HEK293 (cell line): ENCODE data around the gene SIGLEC12.

Experiments
- CTCF ChIA-PET: fragments of 350-600 bp; formaldehyde crosslinking; extraction: SDS; loops from one replicate; lab custom pipeline; 2021; ENCODE audit warnings: antibody characterized with exemption; lab: Yijun Ruan, JAX
- POLR2A ChIA-PET: fragments of 300-600 bp; formaldehyde crosslinking; extraction: SDS; loops from one replicate; lab custom pipeline; 2020; ENCODE audit warnings: antibody characterized with exemption, inconsistent platforms; lab: Yijun Ruan, JAX
- H3K27ac ChIP-seq: fragments of 200-500 bp; sonication (Bioruptor generic); 2 replicates; pipeline ENCODE4 v1.5.1; 2014; ENCODE audit warnings: low read depth, low read length, control low read depth, inconsistent platforms; ENCODE audit errors: extremely low read depth
- H3K36me3 ChIP-seq, 2 experiments: fragments of 200-500 bp in 1 of 2; sonication (Bioruptor generic) in 1 of 2; 1 replicate in 1 of 2; 2 replicates in 1 of 2; pipeline ENCODE4 v1.5.1; 2014 to 2017; ENCODE audit warnings: inconsistent platforms in 2 of 2, low read length in 2 of 2; ENCODE audit not compliant: control insufficient read depth in 2 of 2, insufficient read depth in 1 of 2
- H3K4me1 ChIP-seq: fragments of 200-500 bp; sonication (Bioruptor generic); 2 replicates; pipeline ENCODE4 v1.5.1; 2014; ENCODE audit warnings: mild to moderate bottlenecking, low read length, inconsistent platforms; ENCODE audit not compliant: control insufficient read depth, insufficient read depth
- H3K4me3 ChIP-seq: 2 replicates; pipeline ENCODE4 v1.5.1; 2011; ENCODE audit warnings: low read depth, mild to moderate bottlenecking, control low read depth, low read length, moderate library complexity
- H3K9me3 ChIP-seq: fragments of 200-500 bp; sonication (Bioruptor generic); 2 replicates; pipeline ENCODE4 v1.5.1; 2014; ENCODE audit warnings: low read depth, low read length, inconsistent platforms; ENCODE audit not compliant: control insufficient read depth, insufficient read depth
- MYNN ChIP-seq: fragments of 450-650 bp; formaldehyde crosslinking; IDR thresholded peaks from 2 replicates; pipeline ENCODE4 v1.5.1; 2016; ENCODE audit warnings: missing biosample characterization, missing genetic modification characterization, borderline replicate concordance
- OSR2 ChIP-seq: fragments of 450-650 bp; formaldehyde crosslinking; IDR thresholded peaks from 2 replicates; pipeline ENCODE4 v1.5.1; 2016; ENCODE audit warnings: missing biosample characterization, missing genetic modification characterization
- REST ChIP-seq: fragments of 450-650 bp; formaldehyde crosslinking; IDR thresholded peaks from 2 replicates; pipeline ENCODE4 v1.5.1; 2016; ENCODE audit warnings: missing biosample characterization, missing genetic modification characterization
- SALL2 ChIP-seq: fragments of 450-650 bp; formaldehyde crosslinking; IDR thresholded peaks from 2 replicates; pipeline ENCODE4 v1.5.0; 2017; ENCODE audit warnings: missing biosample characterization, mild to moderate bottlenecking, missing genetic modification characterization, borderline replicate concordance
- SP2 ChIP-seq: fragments of 450-650 bp; formaldehyde crosslinking; IDR thresholded peaks from 2 replicates; pipeline ENCODE4 v1.5.1; 2016; ENCODE audit warnings: missing biosample characterization, missing genetic modification characterization
- ZFP37 ChIP-seq: fragments of 450-650 bp; formaldehyde crosslinking; IDR thresholded peaks from 2 replicates; pipeline ENCODE4 v1.5.1; 2016; ENCODE audit warnings: missing biosample characterization, missing genetic modification characterization
- ZNF114 ChIP-seq: fragments of 450-650 bp; formaldehyde crosslinking; IDR thresholded peaks from 2 replicates; pipeline ENCODE4 v1.5.0; 2017; ENCODE audit warnings: missing biosample characterization, missing genetic modification characterization
- ZNF133 ChIP-seq: fragments of 450-650 bp; formaldehyde crosslinking; IDR thresholded peaks from 2 replicates; pipeline ENCODE4 v1.5.1; 2016; ENCODE audit warnings: missing biosample characterization, missing genetic modification characterization
- ZNF138 ChIP-seq: fragments of 450-650 bp; formaldehyde crosslinking; IDR thresholded peaks from 2 replicates; pipeline ENCODE4 v1.5.1; 2016; ENCODE audit warnings: missing biosample characterization, missing genetic modification characterization, borderline replicate concordance
- ZNF169 ChIP-seq: fragments of 450-650 bp; formaldehyde crosslinking; IDR thresholded peaks from 2 replicates; pipeline ENCODE4 v1.5.1; 2016; ENCODE audit warnings: missing biosample characterization, missing genetic modification characterization
- ZNF175 ChIP-seq: fragments of 450-650 bp; formaldehyde crosslinking; IDR thresholded peaks from 2 replicates; pipeline ENCODE4 v1.5.1; 2016; ENCODE audit warnings: missing biosample characterization, missing genetic modification characterization
- ZNF202 ChIP-seq: fragments of 450-650 bp; formaldehyde crosslinking; IDR thresholded peaks from 2 replicates; pipeline ENCODE4 v1.5.1; 2016; ENCODE audit warnings: missing biosample characterization, missing genetic modification characterization, borderline replicate concordance
- ZNF280C ChIP-seq: fragments of 450-650 bp; formaldehyde crosslinking; IDR thresholded peaks from 2 replicates; pipeline ENCODE4 v1.5.1; 2016; ENCODE audit warnings: missing biosample characterization, missing genetic modification characterization
- ZNF302 ChIP-seq: fragments of 450-650 bp; formaldehyde crosslinking; IDR thresholded peaks from 2 replicates; pipeline ENCODE4 v1.5.1; 2016; ENCODE audit warnings: missing biosample characterization, missing genetic modification characterization, low read depth
- ZNF423 ChIP-seq: fragments of 450-650 bp; formaldehyde crosslinking; IDR thresholded peaks from 2 replicates; pipeline ENCODE4 v1.5.1; 2016; ENCODE audit warnings: missing biosample characterization, missing genetic modification characterization
- ZNF426 ChIP-seq: fragments of 450-650 bp; formaldehyde crosslinking; IDR thresholded peaks from 2 replicates; pipeline ENCODE4 v1.5.1; 2017; ENCODE audit warnings: missing biosample characterization, missing genetic modification characterization, mild to moderate bottlenecking, inconsistent platforms, moderate library complexity
- ZNF529 ChIP-seq: fragments of 450-650 bp; formaldehyde crosslinking; IDR thresholded peaks from 2 replicates; pipeline ENCODE4 v1.5.1; 2017; ENCODE audit warnings: missing genetic modification characterization, missing biosample characterization; ENCODE audit not compliant: insufficient replicate concordance
- ZNF549 ChIP-seq: fragments of 450-650 bp; IDR thresholded peaks from 2 replicates; pipeline ENCODE4 v1.5.1; 2018; ENCODE audit warnings: missing biosample characterization, missing genetic modification characterization, mild to moderate bottlenecking, inconsistent platforms, moderate library complexity
- ZNF560 ChIP-seq: fragments of 450-650 bp; formaldehyde crosslinking; IDR thresholded peaks from 2 replicates; pipeline ENCODE4 v1.5.1; 2017; ENCODE audit warnings: missing biosample characterization, missing genetic modification characterization, borderline replicate concordance
- ZNF624 ChIP-seq: fragments of 450-650 bp; formaldehyde crosslinking; IDR thresholded peaks from 2 replicates; pipeline ENCODE4 v1.5.1; 2017; ENCODE audit warnings: missing biosample characterization, missing genetic modification characterization
- ZNF704 ChIP-seq: fragments of 450-650 bp; formaldehyde crosslinking; IDR thresholded peaks from 2 replicates; pipeline ENCODE4 v1.5.1; 2016; ENCODE audit warnings: missing biosample characterization, missing genetic modification characterization
- ZNF747 ChIP-seq: fragments of 450-650 bp; formaldehyde crosslinking; IDR thresholded peaks from 2 replicates; pipeline ENCODE4 v1.5.1; 2016; ENCODE audit warnings: missing biosample characterization, missing genetic modification characterization
- ZSCAN23 ChIP-seq: fragments of 450-650 bp; formaldehyde crosslinking; IDR thresholded peaks from 2 replicates; pipeline ENCODE4 v1.5.1; 2016; ENCODE audit warnings: missing biosample characterization, missing genetic modification characterization

SIGLEC12 gene

GRCh38 chr19:51544038-51544437 lies 42.4 kb upstream of the SIGLEC12 start:
- H3K4me1 ChIP-seq, result no peaks in the 10 kb centered on the region
- POLR2A ChIA-PET, result no interaction called here
- no peak for TF ChIP-seq ZNF202 (tag by site-specific recombination)
- no peak for TF ChIP-seq ZNF169 (tag by site-specific recombination)
- no peak for TF ChIP-seq ZNF529 (tag by site-specific recombination)
- no peak for TF ChIP-seq REST (tag by site-specific recombination)
- no peak for TF ChIP-seq ZNF426
- TF ChIP-seq ZFP37, result no peak
- TF ChIP-seq ZNF114 (tag by site-specific recombination), result no peak
- TF ChIP-seq ZNF704 (tag by site-specific recombination), result no peak
- no peak for TF ChIP-seq ZNF302 (tag by site-specific recombination)
- no peak for TF ChIP-seq ZNF280C (tag by site-specific recombination)
- no peak for TF ChIP-seq ZNF175 (tag by site-specific recombination)
- TF ChIP-seq ZSCAN23 (tag by site-specific recombination), result no peak
- no peak for TF ChIP-seq MYNN
- TF ChIP-seq SP2, result no peak
- no peak for TF ChIP-seq ZNF423
- no peak overlapping the region for H3K4me3 ChIP-seq
- H3K9me3 ChIP-seq, result no peaks in the 10 kb centered on the region
- H3K27ac ChIP-seq, result no peak overlapping the region
- no peaks in the 10 kb centered on the region for H3K36me3 ChIP-seq
- CTCF ChIA-PET, result no interaction called here

GRCh38 chr19:51542699-51543098 lies 41.1 kb upstream of the SIGLEC12 start:
- no peaks in the 10 kb centered on the region for H3K9me3 ChIP-seq
- ChIA-PET CTCF (no interaction called here), POLR2A (no interaction called here)
- H3K27ac ChIP-seq, result no peak overlapping the region
- TF ChIP-seq ZNF138 (tag by site-specific recombination), result no peak
- TF ChIP-seq SALL2 (tag by site-specific recombination), result no peak
- TF ChIP-seq OSR2 (tag by site-specific recombination), result no peak
- no peak for TF ChIP-seq ZFP37
- TF ChIP-seq ZNF560 (tag by site-specific recombination), result no peak
- no peak for TF ChIP-seq ZNF747
- TF ChIP-seq ZNF624, result no peak
- no peak for TF ChIP-seq ZNF549
- no peak for TF ChIP-seq ZNF133 (tag by site-specific recombination)
- no peak overlapping the region for H3K4me3 ChIP-seq
- H3K36me3 ChIP-seq, result no peaks in the 10 kb centered on the region
- H3K4me1 ChIP-seq, result no peaks in the 10 kb centered on the region
